Measurements from ENCODE around the gene CLIC1.
A peak's percentile ranks its signal among the peaks of the same experiment; 100 is the strongest.

DNA sequence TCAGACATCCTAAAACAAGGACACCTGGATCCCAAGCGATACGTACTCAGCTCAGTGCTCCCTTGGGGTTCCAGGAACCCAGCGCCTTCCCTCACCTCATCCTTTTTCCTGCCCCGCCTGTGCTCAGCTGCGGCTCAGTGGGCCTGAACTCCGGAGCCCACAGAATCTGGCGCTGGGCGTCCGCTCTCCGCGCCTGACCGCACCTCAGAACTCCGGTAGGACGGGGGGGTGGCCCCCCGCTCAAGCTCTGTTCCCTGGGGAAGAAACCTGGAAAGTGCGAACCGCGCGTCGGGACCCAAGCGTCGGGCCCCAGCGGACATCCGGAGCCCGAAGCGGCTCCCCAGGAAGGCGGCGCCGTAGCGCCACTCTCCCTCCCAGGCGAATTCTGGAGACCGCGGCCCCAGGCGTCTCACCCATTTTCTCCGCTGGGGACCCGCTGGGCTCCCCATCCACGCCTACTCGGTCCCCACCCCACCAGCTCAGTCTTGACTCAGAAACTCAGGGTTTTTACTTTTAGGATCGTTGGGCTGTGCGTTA lies 55.1 kb downstream of the CLIC1 start:
- TF ChIP-seq, protein P1, sequence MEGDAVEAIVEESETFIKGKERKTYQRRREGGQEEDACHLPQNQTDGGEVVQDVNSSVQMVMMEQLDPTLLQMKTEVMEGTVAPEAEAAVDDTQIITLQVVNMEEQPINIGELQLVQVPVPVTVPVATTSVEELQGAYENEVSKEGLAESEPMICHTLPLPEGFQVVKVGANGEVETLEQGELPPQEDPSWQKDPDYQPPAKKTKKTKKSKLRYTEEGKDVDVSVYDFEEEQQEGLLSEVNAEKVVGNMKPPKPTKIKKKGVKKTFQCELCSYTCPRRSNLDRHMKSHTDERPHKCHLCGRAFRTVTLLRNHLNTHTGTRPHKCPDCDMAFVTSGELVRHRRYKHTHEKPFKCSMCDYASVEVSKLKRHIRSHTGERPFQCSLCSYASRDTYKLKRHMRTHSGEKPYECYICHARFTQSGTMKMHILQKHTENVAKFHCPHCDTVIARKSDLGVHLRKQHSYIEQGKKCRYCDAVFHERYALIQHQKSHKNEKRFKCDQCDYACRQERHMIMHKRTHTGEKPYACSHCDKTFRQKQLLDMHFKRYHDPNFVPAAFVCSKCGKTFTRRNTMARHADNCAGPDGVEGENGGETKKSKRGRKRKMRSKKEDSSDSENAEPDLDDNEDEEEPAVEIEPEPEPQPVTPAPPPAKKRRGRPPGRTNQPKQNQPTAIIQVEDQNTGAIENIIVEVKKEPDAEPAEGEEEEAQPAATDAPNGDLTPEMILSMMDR (IDR thresholded peaks at IDR 0.05), result peak in 1 of 4 experiments; percentile 24
- no peak for TF ChIP-seq POLR2AphosphoS5 (IDR thresholded peaks at IDR 0.05)

All from sigmoid colon (tissue), 4 donors.